Activated naive CD4-positive, alpha-beta T cell treated with anti-CD3 and anti-CD28 coated beads, Interleukin-2, amount 50 U/mL, for 72 hours (primary cell): ENCODE results near the gene KRT31. TPM values are rescaled to one million over a fixed set of nuclear protein-coding genes. Genes with fewer than 3 reads are reported as not detected.
"Not testable (repeated sequence)": the region's sequence is repeated elsewhere in the genome, so short reads cannot be mapped to it uniquely, and the experiment has no call there.

Experiments used
- ATAC-seq, 2 donors: fragments of 150-1000 bp; cut with Tn5 transposase; 2 replicates each; pipeline ENCODE4 v1.10.0; 2021; ENCODE audit warnings: mild to moderate bottlenecking in 2 of 2, moderate library complexity in 2 of 2
- DNase-seq, 2 donors: peaks; one replicate each; pipeline ENCODE4 v3.0.0; 2021 to 2022; ENCODE audit warnings: low spot score in 2 of 2
- H3K27ac Mint-ChIP-seq, 2 donors: one replicate each; pipeline ENCODE4 v1.8.0; 2022; ENCODE audit warnings: mild to moderate bottlenecking in 2 of 2, mixed read lengths in 2 of 2
- H3K36me3 Mint-ChIP-seq, 2 donors: one replicate each; pipeline ENCODE4 v1.8.0; 2022; ENCODE audit warnings: mixed read lengths in 2 of 2
- H3K9me3 Mint-ChIP-seq, 2 donors: one replicate each; pipeline ENCODE4 v1.8.0; 2022; ENCODE audit warnings: mixed read lengths in 2 of 2
- total RNA-seq, 2 donors: library from RNA; stranded (reverse); gene quantifications; one replicate each; pipeline ENCODE4 v1.2.3, GENCODE V29; 2022

Gene KRT31
- total RNA-seq, 2 donors from 2014 or later: not detected

DNA sequence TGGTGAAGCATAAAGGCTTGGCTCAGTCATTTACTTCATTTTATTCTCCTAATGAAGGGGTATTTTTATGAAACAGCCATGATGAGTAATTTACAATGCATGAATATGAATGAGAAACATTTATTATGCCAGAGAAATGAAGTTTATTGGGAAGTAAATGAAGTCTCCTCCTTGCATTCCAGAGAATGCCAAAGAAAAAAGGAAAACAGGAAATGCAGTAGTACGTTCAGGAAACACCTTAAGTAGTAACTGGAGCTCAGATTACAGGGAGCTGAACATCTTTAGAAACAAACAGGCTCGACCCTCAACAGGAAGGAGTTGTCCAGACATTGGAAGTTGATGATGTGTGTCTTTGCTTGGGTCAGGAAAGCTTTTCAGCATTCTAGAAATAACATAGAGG, 19.9 kb downstream of the KRT31 start:
- peaks cover 0 to 5% of the 10 kb centered on the region in 2 donors for H3K36me3 Mint-ChIP-seq
- ATAC-seq (no peak), DNase-seq (no peak)
- H3K27ac Mint-ChIP-seq: no peak overlapping the region
- peaks cover 12% of the 10 kb centered on the region in 2 donors for H3K9me3 Mint-ChIP-seq

DNA sequence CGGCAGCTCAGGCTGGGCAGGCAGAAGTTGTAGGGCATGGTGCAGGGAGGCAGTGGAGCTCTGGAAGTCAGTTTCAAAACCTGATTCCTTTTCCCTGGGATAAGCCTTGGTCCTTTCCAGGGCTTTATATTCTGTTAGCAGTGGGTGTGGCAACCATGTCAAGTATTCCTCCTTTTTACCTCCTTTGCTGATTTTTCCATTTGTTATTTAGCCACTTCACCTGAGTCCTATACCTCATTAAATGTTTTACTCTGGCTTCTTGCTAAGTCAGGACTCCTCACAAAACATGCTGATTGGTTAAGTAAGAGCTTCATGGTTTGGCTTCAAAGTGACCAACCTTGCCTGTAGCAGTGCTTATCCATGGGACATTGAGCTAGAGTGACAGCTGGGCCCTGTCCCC, 27.7 kb downstream of the KRT31 start, which contains the start of gene KRT33B:
KRT33B (minus strand) TSS at position 101 of the 400 bp plus-strand sequence; CDS start at position 38, 63 bp downstream.
- ATAC-seq (no peak), DNase-seq (no peak)
- Mint-ChIP-seq H3K27ac (no peak within 1 kb of the TSS), H3K36me3 (peaks cover 0 to 5% of the 10 kb centered on the region in 2 donors), H3K9me3 (peaks cover 7 to 8% of the 10 kb centered on the region in 2 donors)

DNA sequence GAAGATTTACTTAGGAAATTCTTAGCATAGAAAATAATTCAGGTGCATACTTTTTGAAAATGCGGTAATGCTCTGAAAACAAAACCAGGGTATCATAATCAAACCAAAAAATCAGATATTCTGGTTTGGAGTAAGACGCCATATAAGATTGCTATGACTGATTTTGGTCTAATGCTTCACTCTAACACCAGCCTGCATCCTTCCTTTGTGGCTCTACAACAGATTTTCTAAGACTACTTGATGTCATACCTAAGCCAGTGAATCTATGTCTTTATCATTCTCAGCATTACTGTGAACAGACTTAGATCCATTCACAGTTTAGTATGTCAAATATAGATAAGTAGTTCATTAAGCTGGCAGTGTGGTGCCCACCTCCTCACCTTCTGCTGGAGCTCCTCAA, 28.4 kb downstream of the KRT31 start:
- no peak for DNase-seq
- Mint-ChIP-seq H3K36me3 (no peaks in the 10 kb centered on the region), H3K9me3 (peaks cover 1 to 2% of the 10 kb centered on the region in 2 donors), H3K27ac (no peak overlapping the region)
- no peak for ATAC-seq

DNA sequence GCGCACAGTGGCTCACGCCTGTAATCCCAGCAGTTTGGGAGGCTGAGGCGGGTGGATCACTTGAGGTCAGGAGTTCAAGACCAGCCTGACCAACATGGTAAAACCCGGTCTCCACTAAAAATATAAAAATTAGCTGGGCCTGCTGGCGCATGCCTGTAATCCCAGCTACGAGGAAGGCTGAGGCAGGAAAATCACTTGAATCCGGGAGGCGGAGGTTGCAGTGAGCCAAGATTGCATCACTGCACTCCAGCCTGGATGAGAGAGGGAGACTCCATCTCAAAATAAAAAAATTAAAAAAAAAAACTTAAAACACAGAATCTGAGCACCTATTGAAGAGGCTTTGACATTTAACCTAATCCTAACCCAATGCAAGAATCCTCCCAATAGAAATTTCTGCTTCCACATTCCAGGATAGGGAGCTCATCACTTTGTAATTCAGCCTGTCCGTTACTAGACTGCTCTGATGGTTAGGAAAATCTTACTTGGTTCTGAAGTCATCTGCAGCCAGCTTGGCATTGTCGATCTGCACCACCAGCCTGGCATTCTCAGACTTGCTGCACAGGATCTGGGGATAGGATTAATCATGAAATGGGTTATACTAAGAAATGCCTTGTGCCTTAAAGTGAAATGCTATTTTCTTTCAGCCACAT, 29.9 kb downstream of the KRT31 start:
- DNase-seq (no peak), ATAC-seq (no peak)
- Mint-ChIP-seq H3K27ac (no peak overlapping the region), H3K9me3 (no peaks in the 10 kb centered on the region), H3K36me3 (no peaks in the 10 kb centered on the region)

DNA sequence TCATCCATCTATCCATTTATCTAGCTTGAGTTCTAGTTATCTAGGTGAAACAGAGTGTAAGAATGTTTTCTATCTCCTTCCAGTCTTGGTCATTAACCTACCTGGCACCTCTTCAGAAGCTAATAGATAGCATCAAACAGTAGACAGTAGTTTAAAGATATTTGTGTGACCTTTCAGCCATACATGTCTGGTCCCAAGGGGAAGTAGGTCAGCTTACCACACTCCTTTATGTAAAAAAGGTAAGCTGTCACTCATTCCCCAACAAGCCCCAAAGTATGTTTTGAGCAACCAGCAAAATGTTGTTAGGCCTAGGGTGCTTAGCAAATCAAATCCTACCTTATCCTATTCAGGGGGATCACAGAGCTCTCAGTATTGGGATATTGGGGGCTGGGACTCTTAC, 31.3 kb downstream of the KRT31 start:
- DNase-seq: no peak
- no peaks in the 10 kb centered on the region for H3K36me3 Mint-ChIP-seq
- H3K27ac Mint-ChIP-seq: no peak overlapping the region
- no peak for ATAC-seq
- H3K9me3 Mint-ChIP-seq: peaks cover 0 to 4% of the 10 kb centered on the region in 2 donors

DNA sequence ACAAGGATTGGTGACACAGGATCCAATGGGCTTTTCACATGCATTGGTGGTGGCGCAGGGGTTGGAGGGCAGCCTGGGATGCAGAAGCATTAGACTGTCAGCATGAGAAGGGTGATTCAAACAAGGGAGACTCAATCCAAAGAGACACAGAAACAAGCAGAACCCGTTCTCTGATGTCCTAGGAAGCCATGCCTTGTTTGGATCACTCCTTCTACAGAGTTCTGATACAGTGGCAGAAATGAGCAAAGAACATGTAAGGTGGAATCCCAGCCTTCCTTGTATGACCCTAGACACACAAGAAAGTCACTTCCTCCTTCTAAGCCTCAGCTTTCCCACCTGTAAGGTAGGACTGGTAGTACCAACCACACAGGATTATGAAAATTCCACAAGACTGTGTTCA, 33.5 kb downstream of the KRT31 start:
- peaks cover 0 to 4% of the 10 kb centered on the region in 2 donors for H3K9me3 Mint-ChIP-seq
- no peak overlapping the region for H3K27ac Mint-ChIP-seq
- ATAC-seq: no peak
- no peak for DNase-seq
- H3K36me3 Mint-ChIP-seq: no peaks in the 10 kb centered on the region

DNA sequence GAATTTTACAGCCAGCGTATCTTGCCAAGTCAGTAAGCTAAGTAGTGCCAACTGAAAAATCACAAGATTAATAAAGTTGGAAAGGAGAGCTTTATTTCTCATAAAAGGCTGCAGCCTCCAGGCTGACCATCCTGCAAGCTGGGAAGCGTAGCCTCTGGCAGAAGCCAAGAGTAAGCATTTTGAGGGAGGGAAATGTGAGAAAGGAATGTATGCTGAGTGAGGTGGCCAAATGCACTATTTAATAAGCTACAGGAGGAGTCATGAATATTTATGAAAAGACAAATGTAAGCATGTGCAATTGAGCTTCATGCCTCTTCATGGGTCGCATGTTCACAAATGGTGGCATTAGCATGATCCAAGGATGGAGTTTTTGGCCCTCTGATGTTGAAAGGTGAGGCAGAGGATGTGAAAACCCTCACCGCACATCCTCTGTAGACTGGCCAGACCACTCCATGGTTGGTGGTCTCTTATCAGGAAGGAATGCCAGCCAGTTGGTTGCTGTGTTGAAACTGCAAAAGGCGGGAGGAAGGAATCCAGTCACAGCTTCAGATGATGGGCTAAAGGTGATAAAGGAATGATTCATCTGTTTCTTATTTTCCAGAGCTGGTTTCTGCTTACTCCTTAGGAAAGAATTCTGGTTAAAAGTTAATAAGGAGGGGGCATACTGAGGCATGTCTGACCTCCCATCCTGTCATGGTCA, 37.0 kb downstream of the KRT31 start:
- ATAC-seq (no peak), DNase-seq (no peak)
- H3K9me3 Mint-ChIP-seq: peaks cover 0 to 4% of the 10 kb centered on the region in 2 donors
- no peak overlapping the region for H3K27ac Mint-ChIP-seq
- no peaks in the 10 kb centered on the region for H3K36me3 Mint-ChIP-seq

DNA sequence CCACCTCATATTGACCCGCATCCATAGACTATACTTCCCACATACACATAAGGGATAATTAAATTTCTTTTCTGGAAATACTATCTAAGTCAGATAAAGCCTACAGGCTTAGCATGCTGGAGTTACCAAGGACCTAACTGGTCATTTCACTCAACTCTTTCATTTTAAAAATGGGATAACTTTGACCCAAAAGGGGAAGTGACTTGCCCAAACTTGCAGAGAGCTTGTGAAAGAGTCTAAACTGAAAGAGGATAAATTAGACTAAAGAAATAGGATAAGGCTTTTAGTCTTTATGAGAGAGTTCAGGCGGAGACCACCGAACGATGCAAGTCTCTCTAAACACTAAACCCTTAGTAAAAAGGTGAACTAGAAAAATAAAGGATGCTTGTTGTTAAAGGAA, 42.9 kb downstream of the KRT31 start:
- Mint-ChIP-seq H3K27ac (no peak overlapping the region), H3K9me3 (peaks cover 0 to 4% of the 10 kb centered on the region in 2 donors), H3K36me3 (no peaks in the 10 kb centered on the region)
- ATAC-seq (no peak), DNase-seq (no peak)

DNA sequence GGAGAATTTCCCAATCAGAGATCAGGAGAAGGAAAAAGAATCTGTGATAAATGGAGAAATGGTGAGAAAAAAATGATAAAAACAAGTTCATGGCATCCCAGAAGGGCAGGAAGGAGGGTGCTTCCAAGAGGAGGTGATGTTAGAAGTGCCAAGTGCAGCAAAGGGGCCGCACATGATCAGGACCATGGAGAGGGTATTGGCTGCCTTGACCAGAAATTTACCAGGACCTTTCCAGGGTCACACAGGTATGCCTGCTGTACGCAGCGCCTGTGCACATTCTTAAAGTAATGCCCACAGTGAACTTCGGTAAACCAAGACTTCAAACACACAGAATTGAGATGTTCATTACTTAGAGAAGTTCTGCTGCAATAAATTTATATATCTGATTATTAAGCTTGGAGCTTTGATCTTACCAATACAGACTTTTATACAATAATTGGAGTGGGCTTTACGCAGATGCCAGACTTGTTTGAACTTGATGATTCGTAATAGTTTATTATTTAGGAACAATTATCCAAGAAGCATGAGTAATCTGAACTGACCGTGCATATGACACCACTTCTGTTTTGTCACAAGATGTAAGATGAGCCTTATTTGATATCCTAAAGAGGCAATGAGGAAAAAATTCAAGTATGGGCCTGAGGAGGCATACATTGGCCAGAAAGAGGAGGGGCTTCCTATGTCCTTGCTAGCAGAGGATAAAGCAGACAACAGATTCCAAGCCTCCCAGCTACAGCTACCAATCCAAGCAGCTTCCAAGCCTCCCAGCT, 44.6 kb downstream of the KRT31 start:
- DNase-seq (no peak), ATAC-seq (no peak)
- Mint-ChIP-seq H3K9me3 (peaks cover 0 to 4% of the 10 kb centered on the region in 2 donors), H3K27ac (no peak overlapping the region), H3K36me3 (no peaks in the 10 kb centered on the region)

DNA sequence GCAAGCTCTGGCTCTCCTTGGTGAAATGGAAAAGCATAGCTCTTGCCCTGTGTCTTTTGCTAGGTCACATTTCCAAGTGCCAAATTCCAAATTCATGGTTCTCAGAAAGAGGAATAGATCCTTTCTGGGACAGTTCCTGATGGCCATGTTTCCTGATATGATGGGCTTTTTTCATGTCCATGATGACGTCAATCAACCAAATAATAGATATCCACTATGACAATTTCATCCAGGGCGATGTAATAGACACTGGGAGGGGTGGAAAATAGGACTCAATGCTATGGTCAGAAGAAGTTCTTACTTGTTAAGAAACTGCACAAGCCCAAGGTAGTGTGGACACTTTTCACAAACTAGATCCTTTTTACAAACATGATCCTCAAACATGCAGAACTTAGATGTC, 46.2 kb downstream of the KRT31 start:
- no peak for ATAC-seq
- peaks cover 0 to 4% of the 10 kb centered on the region in 2 donors for H3K9me3 Mint-ChIP-seq

DNA sequence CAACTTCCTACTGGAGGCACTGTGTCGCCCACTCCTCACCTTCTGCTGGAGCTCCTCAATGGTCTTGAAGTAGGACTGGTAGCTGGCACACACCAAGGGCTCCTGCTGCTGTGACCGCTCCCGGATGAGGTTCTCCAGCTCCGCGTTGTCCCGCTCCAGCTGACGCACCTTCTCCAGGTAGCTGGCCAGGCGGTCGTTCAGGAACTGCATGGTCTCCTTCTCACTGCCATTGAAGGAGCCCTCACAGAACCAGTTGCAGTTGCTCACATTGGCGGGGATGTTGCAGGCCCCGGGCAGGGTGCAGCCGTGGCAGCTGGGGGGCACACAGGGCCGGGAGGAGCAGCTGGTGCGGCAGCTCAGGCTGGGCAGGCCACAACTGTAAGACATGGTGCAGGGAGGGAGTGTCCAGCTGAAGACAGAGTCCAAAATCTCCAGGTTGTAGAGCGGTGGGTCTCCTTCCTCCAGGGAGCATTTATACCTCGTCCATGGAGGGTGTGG, 47.0 kb downstream of the KRT31 start, which contains the start of gene KRT33A:
KRT33A (minus strand) TSS at position 448 of the 498 bp plus-strand sequence; CDS start at position 387, 61 bp downstream.
- H3K9me3 Mint-ChIP-seq, H3K27ac Mint-ChIP-seq, H3K36me3 Mint-ChIP-seq, DNase-seq, ATAC-seq: not testable (repeated sequence)

More for the DNA sequence above, 46.2 kb downstream of the KRT31 start:
- no peaks in the 10 kb centered on the region for H3K36me3 Mint-ChIP-seq
- no peak for DNase-seq
- H3K27ac Mint-ChIP-seq: no peak overlapping the region

DNA sequence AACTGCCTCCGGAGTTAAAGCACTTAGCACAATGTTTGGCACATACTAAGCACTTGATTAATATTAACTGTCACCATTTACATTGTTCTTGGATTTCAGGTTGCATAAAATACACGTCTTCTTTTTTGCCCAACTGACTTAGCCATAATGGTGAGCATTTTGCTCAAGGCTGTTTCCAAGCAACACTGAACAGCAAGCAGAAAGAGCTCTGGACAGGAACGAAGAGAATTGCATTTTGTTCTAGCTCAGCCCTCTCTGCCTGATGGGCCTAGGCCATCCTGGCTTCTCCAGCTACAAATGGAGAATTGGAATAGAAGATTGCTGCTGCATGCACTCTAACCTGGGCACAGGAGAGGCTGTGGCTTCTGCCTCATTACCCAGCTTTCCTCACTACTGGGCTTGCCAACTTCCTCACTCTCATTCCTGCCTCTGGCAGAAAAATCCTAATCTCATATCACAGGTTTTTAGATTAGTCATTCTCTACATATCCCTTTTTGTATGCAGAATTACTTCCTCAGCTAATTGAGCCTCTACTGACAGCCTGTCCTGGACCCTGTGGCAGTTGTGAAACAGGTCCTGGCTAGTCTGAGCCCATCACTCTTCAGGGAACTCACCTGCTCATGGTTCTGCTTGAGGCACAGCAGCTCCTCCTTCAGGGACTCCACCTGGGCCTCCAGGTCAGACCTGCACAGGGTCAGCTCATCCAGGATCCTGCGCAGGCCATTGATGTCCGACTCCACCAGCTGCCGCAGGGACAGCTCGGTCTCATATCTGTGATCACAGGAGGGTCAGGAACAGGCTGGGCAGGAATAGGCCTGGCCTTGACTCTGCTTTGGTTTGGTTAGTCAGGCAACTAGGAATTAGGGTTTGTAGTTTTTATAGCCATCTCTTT, 49.3 kb downstream of the KRT31 start:
- ATAC-seq (no peak), DNase-seq (no peak)
- Mint-ChIP-seq H3K27ac (no peak overlapping the region), H3K36me3 (peaks cover 4% of the 10 kb centered on the region in 2 donors), H3K9me3 (peaks cover 3 to 12% of the 10 kb centered on the region in 2 donors)

DNA sequence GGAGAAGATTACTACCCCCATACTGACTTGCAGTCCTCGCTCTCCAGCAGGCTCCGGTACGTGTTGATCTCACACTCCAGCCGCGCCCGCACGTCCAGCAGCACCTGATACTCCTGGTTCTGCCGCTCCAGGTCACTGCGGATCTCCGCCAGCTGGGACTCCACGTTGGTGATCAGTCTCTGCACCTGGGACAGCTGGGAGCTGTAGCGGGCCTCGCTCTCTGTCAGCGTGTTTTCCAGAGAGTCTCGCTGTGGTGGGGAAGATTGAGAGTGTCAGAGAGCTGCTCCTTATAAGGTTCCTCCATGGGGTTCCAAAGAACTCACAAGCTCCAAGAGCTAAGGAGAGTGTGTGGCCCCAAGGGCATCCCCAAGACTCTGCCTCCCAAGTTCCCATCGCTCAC, 51.0 kb downstream of the KRT31 start:
- H3K9me3 Mint-ChIP-seq: peaks cover 10 to 12% of the 10 kb centered on the region in 2 donors
- H3K27ac Mint-ChIP-seq, DNase-seq, ATAC-seq: not testable (repeated sequence)
- H3K36me3 Mint-ChIP-seq: peaks cover 12 to 13% of the 10 kb centered on the region in 2 donors

DNA sequence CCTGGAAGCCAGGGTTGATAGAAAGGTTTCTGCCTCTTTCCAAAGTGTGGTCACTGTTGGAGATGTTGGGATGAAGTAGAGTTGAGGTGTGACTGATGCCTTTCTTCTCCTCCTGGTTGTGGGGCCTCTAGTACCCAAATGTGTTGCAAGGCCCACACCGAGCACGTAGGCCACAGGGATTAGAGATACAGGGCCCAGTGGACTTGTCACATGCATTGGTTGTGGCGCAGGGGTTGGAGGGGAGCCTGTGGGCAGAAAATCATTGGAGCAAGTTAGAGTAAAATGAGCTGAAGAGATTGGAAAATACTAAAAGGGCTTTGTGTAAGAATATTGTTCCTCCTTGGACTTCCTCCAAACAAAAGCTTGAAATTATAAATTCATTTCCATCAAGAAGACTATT, 51.4 kb downstream of the KRT31 start:
- Mint-ChIP-seq H3K9me3 (peaks cover 10 to 12% of the 10 kb centered on the region in 2 donors), H3K36me3 (peaks cover 12 to 13% of the 10 kb centered on the region in 2 donors), H3K27ac (no peak overlapping the region)
- ATAC-seq (no peak), DNase-seq (no peak)
